Vagina (tissue), 2 donors: ENCODE results near the gene TMEM236.

Source experiments
- POLR2A ChIP-seq, 2 donors: fragments of 450-650 bp; IDR thresholded peaks; one replicate each; pipeline ENCODE4 v1.6.1; 2017; ENCODE audit warnings: antibody characterized with exemption in 2 of 2, mild to moderate bottlenecking in 2 of 2, moderate library complexity in 2 of 2
- POLR2AphosphoS5 ChIP-seq, 2 donors: sonication (generic); formaldehyde crosslinking; IDR thresholded peaks; one replicate each; pipeline ENCODE4 v1.9.0; 2017; ENCODE audit warnings: antibody characterized with exemption in 2 of 2, mild to moderate bottlenecking in 2 of 2, low read depth in 1 of 2; ENCODE audit not compliant: insufficient read depth in 1 of 2
- TF ChIP-seq, protein P1 (sequence below), 3 experiments: fragments of 450-650 bp in 2 of 3; fragments of 200-600 bp in 1 of 3; sonication (generic) in 1 of 3; IDR thresholded peaks; one replicate each; pipeline ENCODE4 v1.5.1; 2017 to 2019; ENCODE audit warnings: antibody characterized with exemption in 3 of 3, mild to moderate bottlenecking in 2 of 3, moderate library complexity in 2 of 3

DNA sequence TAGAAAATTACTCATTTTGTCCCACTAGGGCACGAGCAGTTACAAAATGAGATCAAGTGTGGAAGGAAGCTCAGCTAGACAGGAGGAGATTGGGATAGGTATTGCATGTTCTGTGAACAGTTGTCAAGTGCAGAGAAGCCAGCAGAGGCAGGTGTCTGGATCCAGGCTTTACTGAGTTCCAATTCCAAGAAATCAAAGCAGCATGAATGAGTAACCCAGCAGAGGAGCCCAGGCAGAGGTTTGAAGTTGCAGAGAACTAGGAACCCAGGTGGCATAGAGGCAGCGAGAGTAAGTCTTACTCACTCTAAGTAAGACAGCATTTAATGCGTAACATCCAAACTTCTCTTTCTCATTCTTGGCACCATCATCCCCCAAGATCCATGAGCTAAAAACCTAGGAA is 68.9 kb downstream of the TMEM236 start:
- TF ChIP-seq, protein P1, sequence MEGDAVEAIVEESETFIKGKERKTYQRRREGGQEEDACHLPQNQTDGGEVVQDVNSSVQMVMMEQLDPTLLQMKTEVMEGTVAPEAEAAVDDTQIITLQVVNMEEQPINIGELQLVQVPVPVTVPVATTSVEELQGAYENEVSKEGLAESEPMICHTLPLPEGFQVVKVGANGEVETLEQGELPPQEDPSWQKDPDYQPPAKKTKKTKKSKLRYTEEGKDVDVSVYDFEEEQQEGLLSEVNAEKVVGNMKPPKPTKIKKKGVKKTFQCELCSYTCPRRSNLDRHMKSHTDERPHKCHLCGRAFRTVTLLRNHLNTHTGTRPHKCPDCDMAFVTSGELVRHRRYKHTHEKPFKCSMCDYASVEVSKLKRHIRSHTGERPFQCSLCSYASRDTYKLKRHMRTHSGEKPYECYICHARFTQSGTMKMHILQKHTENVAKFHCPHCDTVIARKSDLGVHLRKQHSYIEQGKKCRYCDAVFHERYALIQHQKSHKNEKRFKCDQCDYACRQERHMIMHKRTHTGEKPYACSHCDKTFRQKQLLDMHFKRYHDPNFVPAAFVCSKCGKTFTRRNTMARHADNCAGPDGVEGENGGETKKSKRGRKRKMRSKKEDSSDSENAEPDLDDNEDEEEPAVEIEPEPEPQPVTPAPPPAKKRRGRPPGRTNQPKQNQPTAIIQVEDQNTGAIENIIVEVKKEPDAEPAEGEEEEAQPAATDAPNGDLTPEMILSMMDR (IDR thresholded peaks at IDR 0.05): no peak
- TF ChIP-seq POLR2A (IDR thresholded peaks at IDR 0.05) (no peak), POLR2AphosphoS5 (IDR thresholded peaks at IDR 0.05; ENCODE audit: insufficient read depth in 1 of 2, low read depth in 1 of 2) (no peak)
